ENCODE measurements around the gene TNFAIP3.

TNFAIP3 gene

DNA sequence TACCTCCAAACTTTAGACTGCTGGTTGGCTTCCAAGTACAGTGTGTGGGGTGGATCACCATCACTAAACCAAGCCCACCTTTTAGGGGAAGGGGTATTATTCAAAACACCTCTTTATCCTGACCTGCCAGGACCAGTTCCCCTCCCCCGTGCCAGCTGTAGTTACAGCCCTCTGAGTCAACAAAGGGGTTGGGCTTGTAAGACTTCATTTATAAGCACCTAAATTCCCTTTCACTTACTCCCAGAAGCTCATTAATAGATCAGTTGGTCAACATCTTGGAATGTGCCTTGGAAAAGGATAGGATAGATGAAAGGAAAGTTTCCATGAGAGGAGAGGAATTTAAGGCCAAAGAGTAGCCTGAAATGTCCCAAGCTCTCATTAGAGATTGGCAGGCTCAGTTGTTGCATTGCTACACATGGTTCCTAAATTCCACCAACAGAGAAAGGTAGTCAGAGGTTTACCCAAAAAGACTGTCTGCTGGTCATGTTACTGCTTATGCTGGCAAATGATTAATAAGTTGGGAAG, 59.2 kb downstream of the TNFAIP3 start:
- no peak for DNase-seq

DNA sequence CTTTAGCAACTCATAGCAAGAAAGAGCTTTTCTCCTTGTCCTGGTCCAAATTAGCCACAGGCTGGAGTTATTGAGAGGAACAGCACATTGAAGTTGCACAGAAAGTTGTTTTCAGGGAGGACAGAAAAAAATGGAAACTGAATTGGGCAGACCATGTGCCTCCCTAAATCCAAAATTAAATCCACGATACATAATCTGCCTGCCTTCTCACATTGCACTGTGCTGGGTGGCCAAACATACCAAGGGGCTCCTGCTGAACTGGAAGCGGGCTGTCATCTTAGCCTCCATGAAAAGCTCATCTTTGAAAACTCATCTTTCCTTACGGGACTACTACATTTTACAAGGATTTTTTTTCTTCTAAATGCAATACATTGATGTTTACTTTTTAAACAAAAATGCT, 59.9 kb downstream of the TNFAIP3 start:
- no peak for DNase-seq

DNA sequence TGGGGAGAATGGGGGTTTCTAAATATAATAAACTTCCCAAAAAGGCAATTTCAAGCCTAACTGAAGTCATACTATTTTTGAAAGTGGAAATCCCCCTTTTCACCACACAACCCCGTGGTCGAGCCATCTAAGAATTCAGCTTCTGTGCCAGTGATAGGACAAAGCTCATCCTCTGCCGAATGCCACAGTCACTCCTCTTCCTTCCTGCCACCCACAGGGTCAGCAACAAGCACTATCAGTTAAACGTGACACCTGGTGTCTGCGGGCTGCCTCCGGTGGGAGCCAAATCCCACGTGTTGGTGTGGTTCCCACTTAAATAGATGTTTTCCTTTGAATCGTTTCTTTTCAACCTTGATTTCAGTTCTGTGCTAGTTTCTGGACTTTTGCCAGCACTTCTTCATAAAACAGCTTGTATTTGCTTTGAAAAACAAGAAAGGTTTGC, 60.7 kb downstream of the TNFAIP3 start:
- DNase-seq = peak; percentile 93

DNA sequence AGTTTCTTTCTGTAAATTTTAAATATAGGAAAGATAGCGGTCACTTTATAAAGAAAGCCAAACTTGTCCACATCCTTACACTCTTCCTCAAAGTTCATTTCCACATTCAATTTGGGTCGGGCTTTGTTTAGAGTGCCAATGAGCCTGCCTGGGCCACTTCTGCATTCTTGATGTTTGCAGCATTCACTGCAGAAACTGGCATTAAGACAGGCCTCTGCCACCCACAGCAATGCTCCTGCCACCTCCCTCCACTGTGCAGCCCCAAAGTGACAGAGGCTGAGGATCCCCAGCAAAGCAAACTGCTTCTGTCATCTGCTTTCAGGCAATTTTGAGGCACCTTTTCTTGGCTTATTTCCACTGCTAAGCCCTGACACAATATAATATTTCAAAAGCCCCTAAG, 61.2 kb downstream of the TNFAIP3 start:
- DNase-seq = peak; percentile 89

DNA sequence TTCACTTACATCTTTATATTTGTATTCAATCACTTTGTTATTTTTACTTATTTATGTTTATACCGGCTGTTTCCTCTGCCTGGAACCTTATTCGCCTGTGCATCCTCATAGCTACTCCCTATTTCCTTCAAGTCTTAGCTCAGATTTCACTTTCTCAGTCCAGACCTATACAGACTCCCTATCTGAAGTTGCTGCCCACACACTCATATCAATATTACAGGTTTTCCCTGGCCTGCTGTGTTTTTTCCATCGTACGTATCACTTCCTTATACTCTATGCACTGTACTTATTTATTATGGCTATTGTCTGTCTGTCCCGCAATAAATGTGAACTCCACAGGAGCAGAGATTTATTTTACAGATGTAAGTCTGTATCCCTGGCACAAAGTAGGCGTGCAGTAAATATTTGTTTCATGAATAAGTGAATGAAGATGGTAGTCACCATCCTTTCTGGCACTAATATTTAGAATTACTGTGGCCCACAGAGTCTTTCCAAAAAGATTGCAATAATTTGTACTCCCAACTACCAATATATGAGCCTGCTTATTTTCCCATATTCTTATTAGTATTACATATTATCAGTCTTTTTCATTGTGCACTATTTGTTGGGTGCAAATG, 64.9 kb downstream of the TNFAIP3 start:
- no peak for DNase-seq

Data from inflammatory macrophage treated with lipopolysaccharide for 4 hours (primary cell).